Activated naive CD8-positive, alpha-beta T cell treated with anti-CD3 and anti-CD28 coated beads, Interleukin-2, amount 50 U/mL, for 16 hours (primary cell): Measurements from ENCODE around the gene FHIP2A.
A peak's percentile ranks its signal among the peaks of the same experiment; 100 is the strongest.
"Not testable (repeated sequence)": the region's sequence is repeated elsewhere in the genome, so short reads cannot be mapped to it uniquely, and the experiment has no call there.

Experiments
- DNase-seq: peaks from one replicate; pipeline ENCODE4 v3.0.0-alpha.2; 2020; ENCODE audit warnings: low read depth, low spot score

FHIP2A gene

GRCh38 chr10:114821293-114821914 is at the start of gene FHIP2A:
FHIP2A (plus strand) TSS chr10:114821780; CDS start chr10:114822079, 299 bp downstream.
- peak; percentile 66 for DNase-seq

GRCh38 chr10:114772496-114773196 is 48.9 kb upstream of the FHIP2A start:
- DNase-seq, result no peak

- DNase-seq, result no peak
Measured at GRCh38 chr10:114773197-114773532, 48.4 kb upstream of the FHIP2A start.

GRCh38 chr10:114775082-114775481 is 46.5 kb upstream of the FHIP2A start:
- not testable (repeated sequence) for DNase-seq

- DNase-seq, result no peak
Measured at GRCh38 chr10:114777415-114777814, 44.2 kb upstream of the FHIP2A start.

GRCh38 chr10:114779803-114780576 is 41.6 kb upstream of the FHIP2A start:
- no peak for DNase-seq

- no peak for DNase-seq
Measured at GRCh38 chr10:114780577-114781184, 40.9 kb upstream of the FHIP2A start.

GRCh38 chr10:114782666-114783065 is 38.9 kb upstream of the FHIP2A start:
- DNase-seq, result no peak

GRCh38 chr10:114783686-114784085 is 37.9 kb upstream of the FHIP2A start:
- DNase-seq, result no peak

- DNase-seq, result not testable (repeated sequence)
Measured at GRCh38 chr10:114786492-114786891, 35.1 kb upstream of the FHIP2A start.

GRCh38 chr10:114787131-114787530 is 34.4 kb upstream of the FHIP2A start:
- not testable (repeated sequence) for DNase-seq

- DNase-seq, result no peak
Measured at GRCh38 chr10:114791768-114792167, 29.8 kb upstream of the FHIP2A start.

GRCh38 chr10:114795039-114795438 is 26.5 kb upstream of the FHIP2A start:
- DNase-seq, result no peak

GRCh38 chr10:114800361-114800760 is 21.2 kb upstream of the FHIP2A start:
- DNase-seq, result no peak

- DNase-seq, result no peak
Measured at GRCh38 chr10:114801411-114801813, 20.2 kb upstream of the FHIP2A start.

- no peak for DNase-seq
Measured at GRCh38 chr10:114802177-114802576, 19.4 kb upstream of the FHIP2A start.

- no peak for DNase-seq
Measured at GRCh38 chr10:114806562-114807391, 14.8 kb upstream of the FHIP2A start.

- no peak for DNase-seq
Measured at GRCh38 chr10:114808982-114809381, 12.6 kb upstream of the FHIP2A start.

GRCh38 chr10:114810926-114811325 is 10.7 kb upstream of the FHIP2A start:
- DNase-seq, result no peak

GRCh38 chr10:114811862-114812261 is 9.7 kb upstream of the FHIP2A start:
- DNase-seq, result no peak

- DNase-seq, result no peak
Measured at GRCh38 chr10:114815791-114816190, 5.8 kb upstream of the FHIP2A start.
